IPS DF 6.9 (cell line): ENCODE results near the gene DCLK1.

Source experiments
- DNase-seq: peaks from one replicate; pipeline ENCODE4 v3.0.0-alpha.2; 2013; ENCODE audit warnings: low read depth, low spot score
- H3K27ac ChIP-seq: one replicate; pipeline ENCODE4 v1.5.1; 2013; ENCODE audit warnings: low read length, control low read depth
- H3K27me3 ChIP-seq: 2 replicates; pipeline ENCODE4 v1.6.1; 2013; ENCODE audit warnings: mild to moderate bottlenecking, low read length; ENCODE audit not compliant: control insufficient read depth, insufficient read depth
- H3K36me3 ChIP-seq: 2 replicates; pipeline ENCODE4 v1.6.1; 2013; ENCODE audit warnings: low read length; ENCODE audit not compliant: control insufficient read depth, insufficient read depth
- H3K4me1 ChIP-seq: 2 replicates; pipeline ENCODE4 v1.6.1; 2013; ENCODE audit warnings: low read length; ENCODE audit not compliant: control insufficient read depth, insufficient read depth
- H3K4me3 ChIP-seq: 2 replicates; pipeline ENCODE4 v1.5.1; 2013; ENCODE audit warnings: mild to moderate bottlenecking, low read length
- H3K9me3 ChIP-seq: 2 replicates; pipeline ENCODE4 v1.6.1; 2013; ENCODE audit warnings: low read length, inconsistent platforms; ENCODE audit not compliant: control insufficient read depth, insufficient read depth
- WGBS: extraction: QIAGEN DNeasy Blood & Tissue Kit; methylation state at CpG from one replicate; pipeline ENCODE4 v1.1.7; 2013; ENCODE audit warnings: mixed read lengths, missing lambda C conversion rate; ENCODE audit not compliant: insufficient read length, insufficient coverage; 5-methylcytosine and 5-hydroxymethylcytosine counted together

Gene DCLK1

GRCh38 chr13:36154567-36155291 lies 23.5 kb upstream of the DCLK1 start:
- no CpG with 5 or more reads among the region's 35 CpGs for WGBS
- Histone ChIP-seq H3K27ac (no peak overlapping the region), H3K4me3 (peak overlapping the region; percentile 12; the same call in 1 of the 2 replicates), H3K4me1 (no peaks in the 10 kb centered on the region), H3K36me3 (no peaks in the 10 kb centered on the region), H3K9me3 (no peaks in the 10 kb centered on the region), H3K27me3 (no peaks in the 10 kb centered on the region)
- no peak for DNase-seq

- Histone ChIP-seq H3K27ac (no peak overlapping the region), H3K4me3 (no peak overlapping the region), H3K9me3 (no peaks in the 10 kb centered on the region), H3K27me3 (no peaks in the 10 kb centered on the region), H3K36me3 (no peaks in the 10 kb centered on the region), H3K4me1 (no peaks in the 10 kb centered on the region)
- WGBS = no CpG with 5 or more reads among the region's 1 CpG
- DNase-seq = no peak
Measured at GRCh38 chr13:36151591-36151990, 20.4 kb upstream of the DCLK1 start.

- Histone ChIP-seq H3K4me3 (no peak overlapping the region), H3K9me3 (no peaks in the 10 kb centered on the region), H3K27me3 (no peaks in the 10 kb centered on the region), H3K4me1 (no peaks in the 10 kb centered on the region), H3K36me3 (no peaks in the 10 kb centered on the region), H3K27ac (no peak overlapping the region)
- no peak for DNase-seq
- WGBS = no CpG with 5 or more reads among the region's 1 CpG
Measured at GRCh38 chr13:36148446-36148845, 17.3 kb upstream of the DCLK1 start.

- no peak overlapping the region for H3K4me3 ChIP-seq
- H3K27ac ChIP-seq = no peak overlapping the region
- H3K4me1 ChIP-seq = no peaks in the 10 kb centered on the region
- no peaks in the 10 kb centered on the region for H3K9me3 ChIP-seq
- H3K36me3 ChIP-seq = no peaks in the 10 kb centered on the region
- no peak for DNase-seq
- no peaks in the 10 kb centered on the region for H3K27me3 ChIP-seq
- WGBS = no CpG with 5 or more reads among the region's 3 CpGs
Measured at GRCh38 chr13:36147330-36147729, 16.1 kb upstream of the DCLK1 start.

GRCh38 chr13:36146511-36147269 lies 15.5 kb upstream of the DCLK1 start:
- Histone ChIP-seq H3K27me3 (no peaks in the 10 kb centered on the region), H3K27ac (no peak overlapping the region), H3K4me3 (no peak overlapping the region), H3K4me1 (no peaks in the 10 kb centered on the region), H3K9me3 (no peaks in the 10 kb centered on the region), H3K36me3 (no peaks in the 10 kb centered on the region)
- DNase-seq = no peak
- WGBS = no CpG with 5 or more reads among the region's 4 CpGs

GRCh38 chr13:36143738-36144137 lies 12.6 kb upstream of the DCLK1 start:
- no CpG with 5 or more reads among the region's 2 CpGs for WGBS
- Histone ChIP-seq H3K4me3 (no peak overlapping the region), H3K4me1 (no peaks in the 10 kb centered on the region), H3K9me3 (no peaks in the 10 kb centered on the region), H3K27me3 (no peaks in the 10 kb centered on the region), H3K27ac (no peak overlapping the region), H3K36me3 (no peaks in the 10 kb centered on the region)
- DNase-seq = no peak

GRCh38 chr13:36142735-36143134 lies 11.6 kb upstream of the DCLK1 start:
- H3K4me1 ChIP-seq = no peaks in the 10 kb centered on the region
- H3K4me3 ChIP-seq = no peak overlapping the region
- no peaks in the 10 kb centered on the region for H3K36me3 ChIP-seq
- H3K9me3 ChIP-seq = no peaks in the 10 kb centered on the region
- no peaks in the 10 kb centered on the region for H3K27me3 ChIP-seq
- H3K27ac ChIP-seq = no peak overlapping the region
- no peak for DNase-seq

- DNase-seq = no peak
- no peak overlapping the region for H3K4me3 ChIP-seq
- H3K4me1 ChIP-seq = peaks cover 3% of the 10 kb centered on the region
- no peaks in the 10 kb centered on the region for H3K36me3 ChIP-seq
- no CpG with 5 or more reads among the region's 2 CpGs for WGBS
- H3K9me3 ChIP-seq = no peaks in the 10 kb centered on the region
- H3K27ac ChIP-seq = no peak overlapping the region
- peaks cover 4% of the 10 kb centered on the region; the same call in 1 of the 2 replicates for H3K27me3 ChIP-seq
Measured at GRCh38 chr13:36135876-36136275, 4.7 kb upstream of the DCLK1 start.

- DNase-seq = no peak
- H3K4me3 ChIP-seq = no peak overlapping the region
- H3K27me3 ChIP-seq = peaks cover 12% of the 10 kb centered on the region
- H3K9me3 ChIP-seq = no peaks in the 10 kb centered on the region
- peaks cover 3% of the 10 kb centered on the region for H3K4me1 ChIP-seq
- WGBS = no CpG with 5 or more reads among the region's 1 CpG
- H3K27ac ChIP-seq = no peak overlapping the region
- H3K36me3 ChIP-seq = no peaks in the 10 kb centered on the region
Measured at GRCh38 chr13:36134632-36135031, 3.5 kb upstream of the DCLK1 start.

GRCh38 chr13:36133950-36134626 lies 2.9 kb upstream of the DCLK1 start:
- Histone ChIP-seq H3K36me3 (no peaks in the 10 kb centered on the region), H3K4me3 (no peak overlapping the region), H3K27me3 (peaks cover 17% of the 10 kb centered on the region), H3K27ac (no peak overlapping the region), H3K9me3 (no peaks in the 10 kb centered on the region), H3K4me1 (peaks cover 3% of the 10 kb centered on the region)
- no CpG with 5 or more reads among the region's 5 CpGs for WGBS
- DNase-seq = no peak
